Prostate gland (tissue), 2 donors: ENCODE results near the gene WDR44.

Experiments used
- CTCF ChIP-seq, 4 experiments: fragments of 200-600 bp in 2 of 4; fragments of 450-650 bp in 2 of 4; sonication (generic) in 2 of 4; IDR thresholded peaks; 1 replicate in 3 of 4; 2 replicates in 1 of 4; pipeline ENCODE4 v1.5.1; 2016 to 2019; ENCODE audit warnings: antibody characterized with exemption in 4 of 4, mild to moderate bottlenecking in 2 of 4, moderate library complexity in 2 of 4
- POLR2A ChIP-seq: fragments of 450-650 bp; IDR thresholded peaks from one replicate; pipeline ENCODE4 v1.6.1; 2016; ENCODE audit warnings: antibody characterized with exemption, mild to moderate bottlenecking

- TF ChIP-seq POLR2A (no peak), CTCF (IDR thresholded peaks at IDR 0.05) (no peak)
Measured at GRCh38 chrX:118368398-118368797, 22.5 kb downstream of the WDR44 start.
